HepG2 (cell line): ENCODE results near the gene DDN. TPM values are rescaled to one million over a fixed set of nuclear protein-coding genes. Genes with fewer than 3 reads are reported as not detected.

Source experiments
- ATAC-seq: fragments of 200-7000 bp; cut with Tn5 transposase; 3 replicates; pipeline ENCODE4 v1.9.1; 2020; ENCODE audit warnings: mild to moderate bottlenecking, moderate library complexity
- BruUV-seq: library from RNA; stranded (reverse); fragments of 400-500 nt; replicated peaks from 2 replicates; lab custom pipeline; 2021; lab: Mats Ljungman, UMichigan
- CTCF ChIA-PET: fragments of 300-600 bp; formaldehyde crosslinking; extraction: SDS; loops from one replicate; lab custom pipeline; 2021; ENCODE audit warnings: low total read pairs, inconsistent platforms, low intra/inter-chr PET ratio; lab: Yijun Ruan, JAX
- POLR2A ChIA-PET: fragments of 350-600 bp; sonication (Branson Sonifier 250); formaldehyde crosslinking; loops from one replicate; lab custom pipeline; 2020; ENCODE audit warnings: antibody characterized with exemption, inconsistent platforms; lab: Yijun Ruan, JAX
- DNase-seq: peaks from one replicate; pipeline ENCODE4 v3.0.0-alpha.2; 2015; ENCODE audit warnings: low spot score
- FAIRE-seq: peaks from 3 replicates; lab custom pipeline; 2011; peaks lifted over from hg19 to GRCh38; lab: Jason Lieb, UNC
- H2AFZ ChIP-seq: one replicate; pipeline ENCODE4 v1.6.1; 2011; ENCODE audit warnings: low read length, inconsistent platforms
- H3K27ac ChIP-seq: fragments of 300-600 bp; 3 replicates; pipeline ENCODE4 v1.8.0; 2011; ENCODE audit warnings: mixed run types, mild to moderate bottlenecking, mixed read lengths, low read length, inconsistent platforms; ENCODE audit not compliant: insufficient read depth; ENCODE audit errors: extremely low read length
- H3K27me3 ChIP-seq, 2 experiments: fragments of 200-600 bp in 1 of 2; 2 replicates in 1 of 2; 3 replicates in 1 of 2; pipeline versions ENCODE4 v1.6.0 to v1.8.0; 2011; ENCODE audit warnings: low read length in 2 of 2, mild to moderate bottlenecking in 2 of 2, moderate library complexity in 2 of 2, inconsistent platforms in 1 of 2; ENCODE audit not compliant: insufficient read depth in 2 of 2, control insufficient read depth in 1 of 2
- H3K36me3 ChIP-seq, 2 experiments: fragments of 200-600 bp in 1 of 2; replicated peaks in 1 of 2; 2 replicates in 1 of 2; 3 replicates in 1 of 2; pipeline versions ENCODE4 v1.5.1 to v1.8.0; 2011; ENCODE audit warnings: low read length in 2 of 2, inconsistent platforms in 1 of 2; ENCODE audit not compliant: insufficient read depth in 2 of 2, control insufficient read depth in 1 of 2
- H3K4me1 ChIP-seq: 2 replicates; pipeline ENCODE4 v1.5.1; 2012; ENCODE audit warnings: low read length, inconsistent platforms; ENCODE audit not compliant: insufficient read depth
- H3K4me2 ChIP-seq: 2 replicates; pipeline ENCODE4 v1.6.0; 2011; ENCODE audit warnings: low read depth, low read length, inconsistent platforms
- H3K4me3 ChIP-seq, 3 experiments: fragments of 200-600 bp in 1 of 3; sonication (generic), shearing (Covaris generic) in 1 of 3; replicated peaks in 1 of 3; 2 replicates each; pipeline ENCODE4 v1.5.1; 2011 to 2016; ENCODE audit warnings: low read length in 3 of 3, inconsistent platforms in 2 of 3, low read depth in 2 of 3, mild to moderate bottlenecking in 2 of 3, control low read depth in 1 of 3, mixed read lengths in 1 of 3; ENCODE audit not compliant: insufficient read depth in 1 of 3
- H3K79me2 ChIP-seq: one replicate; pipeline ENCODE4 v1.6.1; 2011; ENCODE audit warnings: low read length, inconsistent platforms; ENCODE audit not compliant: insufficient read depth
- H3K9ac ChIP-seq: 2 replicates; pipeline ENCODE4 v1.6.0; 2011; ENCODE audit warnings: mild to moderate bottlenecking, low read depth, low read length, inconsistent platforms; ENCODE audit not compliant: insufficient read depth
- H3K9me3 ChIP-seq: 2 replicates; pipeline ENCODE4 v1.5.1; 2012; ENCODE audit warnings: mild to moderate bottlenecking, low read length
- H4K20me1 ChIP-seq: 2 replicates; pipeline ENCODE4 v1.6.0; 2011; ENCODE audit warnings: inconsistent platforms, mild to moderate bottlenecking, low read length, moderate library complexity; ENCODE audit not compliant: insufficient read depth
- BORCS8-MEF2B ChIP-seq: sonication (generic); formaldehyde crosslinking; IDR thresholded peaks from 2 replicates; pipeline ENCODE4 v1.8.0; 2022; ENCODE audit warnings: mild to moderate bottlenecking, missing genetic modification reagents
- DNMT1 ChIP-seq: sonication (generic); formaldehyde crosslinking; IDR thresholded peaks from 2 replicates; pipeline ENCODE4 v1.5.1; 2020; ENCODE audit warnings: mild to moderate bottlenecking, missing genetic modification reagents
- ETS1 ChIP-seq: sonication (generic); formaldehyde crosslinking; IDR thresholded peaks from 2 replicates; pipeline ENCODE4 v1.4.0; 2020; ENCODE audit warnings: missing genetic modification reagents
- KDM3A ChIP-seq: IDR thresholded peaks from 2 replicates; pipeline ENCODE4 v1.6.1; 2018; ENCODE audit warnings: low read depth, missing compliant biosample characterization
- MAFF ChIP-seq: IDR thresholded peaks from 2 replicates; pipeline ENCODE4 v1.6.1; 2011; ENCODE audit warnings: low read depth, low read length, improper control_type of control experiment
- MED8 ChIP-seq: sonication (generic); formaldehyde crosslinking; IDR thresholded peaks from 2 replicates; pipeline ENCODE4 v1.8.1; 2023; ENCODE audit warnings: mild to moderate bottlenecking, missing genetic modification reagents; ENCODE audit not compliant: insufficient replicate concordance
- MTA1 ChIP-seq: sonication (generic); formaldehyde crosslinking; IDR thresholded peaks from 2 replicates; pipeline ENCODE4 v1.4.0; 2020; ENCODE audit warnings: missing genetic modification reagents, mild to moderate bottlenecking, borderline replicate concordance
- PLSCR1 ChIP-seq: sonication (generic); formaldehyde crosslinking; IDR thresholded peaks from 2 replicates; pipeline ENCODE4 v1.5.0; 2020; ENCODE audit warnings: missing genetic modification reagents, mild to moderate bottlenecking, borderline replicate concordance
- RCOR2 ChIP-seq: IDR thresholded peaks from 2 replicates; pipeline ENCODE4 v1.6.1; 2016; ENCODE audit warnings: missing biosample characterization, missing genetic modification reagents
- SMAD3 ChIP-seq: sonication (generic); formaldehyde crosslinking; IDR thresholded peaks from 2 replicates; pipeline ENCODE4 v1.4.0; 2020; ENCODE audit warnings: missing genetic modification reagents
- SMAD9 ChIP-seq: sonication (generic); formaldehyde crosslinking; IDR thresholded peaks from 2 replicates; pipeline ENCODE4 v1.5.1; 2020; ENCODE audit warnings: mild to moderate bottlenecking, missing genetic modification reagents
- THAP11 ChIP-seq: IDR thresholded peaks from 2 replicates; pipeline ENCODE4 v1.6.1; 2016; ENCODE audit warnings: missing biosample characterization, missing genetic modification reagents
- ZFP62 ChIP-seq: sonication (generic); formaldehyde crosslinking; IDR thresholded peaks from 2 replicates; pipeline ENCODE4 v1.4.0; 2020; ENCODE audit warnings: missing genetic modification reagents
- ZNF292 ChIP-seq: sonication (generic); formaldehyde crosslinking; IDR thresholded peaks from 2 replicates; pipeline ENCODE4 v1.8.1; 2022; ENCODE audit warnings: mild to moderate bottlenecking, low read depth, missing genetic modification reagents, borderline replicate concordance
- ZNF451 ChIP-seq: sonication (generic); formaldehyde crosslinking; IDR thresholded peaks from 2 replicates; pipeline ENCODE4 v1.5.0; 2020; ENCODE audit warnings: mild to moderate bottlenecking, missing genetic modification reagents
- ZNF549 ChIP-seq: sonication (generic); formaldehyde crosslinking; IDR thresholded peaks from 2 replicates; pipeline ENCODE4 v1.5.0; 2020; ENCODE audit warnings: missing genetic modification reagents
- ZNF558 ChIP-seq: sonication (generic); formaldehyde crosslinking; IDR thresholded peaks from 2 replicates; pipeline ENCODE4 v1.9.0; 2022; ENCODE audit warnings: mild to moderate bottlenecking, missing genetic modification reagents, borderline replicate concordance
- ZXDC ChIP-seq: sonication (generic); formaldehyde crosslinking; IDR thresholded peaks from 2 replicates; pipeline ENCODE4 v1.5.0; 2020; ENCODE audit warnings: mild to moderate bottlenecking, missing genetic modification reagents
- WGBS: methylation state at CpG from one replicate; pipeline ENCODE4 v1.1.6; 2017; ENCODE audit warnings: low lambda C conversion rate; 5-methylcytosine and 5-hydroxymethylcytosine counted together
- in situ Hi-C: cut with HindIII; loops from 2 replicates; pipeline ENCODE4 v1.10.0; 2017; ENCODE audit warnings: low pct_unique_long_range_greater_than_20kb; ENCODE audit not compliant: extremely low pct_ligation_motif_present
- intact Hi-C: fragments of 100-400 bp; cut with micrococcal nuclease; formaldehyde crosslinking; loops from one replicate; pipeline ENCODE4 v1.10.0; 2022; ENCODE audit not compliant: unreplicated experiment
- polyA plus RNA-seq, 8 experiments: library from polyadenylated mRNA; depleted of rRNA in 3 of 8; stranded (reverse) in 7 of 8; unstranded in 1 of 8; fragments of >200 nt; fragmentation: Illumina TruSeq in 4 of 8; extraction: Trizol in 4 of 8; gene quantifications; 2 replicates each; pipeline versions ENCODE4 v1.2.1 to v1.2.3, GENCODE V29; 2011 to 2016; ENCODE audit warnings: low read depth in 4 of 8, missing spikeins in 1 of 8, mixed read lengths in 1 of 8; ENCODE audit not compliant: insufficient read depth in 1 of 8
- total RNA-seq, 5 experiments: library from RNA; depleted of rRNA; stranded (reverse); fragments of >200 nt; fragmentation: Illumina TruSeq; extraction: Trizol; gene quantifications; 2 replicates each; pipeline ENCODE4 v1.2.3, GENCODE V29; 2016; ENCODE audit warnings: low read depth in 1 of 5

DDN gene
- total and polyA plus RNA-seq, 2 of the 13 experiments (the other 11 are each of a cell fraction or from before 2014, with no cell fraction given): 0.24 to 0.53 TPM

GRCh38 chr12:48998497-48999353 lies 450 bp downstream of the DDN start:
- H3K27me3 ChIP-seq: peaks cover 9 to 34% of the 10 kb centered on the region in 2 experiments; a peak in 4 of 5 replicates
- ChIA-PET POLR2A (interaction anchor here (1.0 to 3.3 kb wide), 12 partner anchors 11 to 132 kb away, joined by 3 to 13 read pairs (median 4); partner anchors contain the start of genes ARF3, PRKAG1 and TUBA1B), CTCF (interaction anchor here (0.9 to 3.7 kb wide), 4 partner anchors 10 to 44 kb away, joined by 3 to 15 read pairs (median 3); partner anchors contain the start of gene PRKAG1)
- no peaks in the 10 kb centered on the region for H3K79me2 ChIP-seq
- H3K9me3 ChIP-seq: no peaks in the 10 kb centered on the region
- H3K4me1 ChIP-seq: peaks cover 61% of the 10 kb centered on the region
- intact Hi-C loops: loop anchor here (5.0 kb wide), 1 partner anchor 569 kb away; the partner anchor contains the start of gene MCRS1
- H4K20me1 ChIP-seq: no peaks in the 10 kb centered on the region; the same call in 1 of the 2 replicates
- ATAC-seq: peak; percentile 16
- no peak overlapping the region for H3K27ac ChIP-seq
- peak overlapping the region; percentile 42 to 75 (median 58); a peak in 5 of 6 replicates for H3K4me3 ChIP-seq
- in situ Hi-C loops: no loop called here
- no TSS peak for BruUV-seq
- DNase-seq: no peak
- H2AFZ ChIP-seq: no peak overlapping the region
- WGBS: 0% methylated on average over 14 of the region's 48 CpGs
- H3K9ac ChIP-seq: peak overlapping the region; percentile 53
- H3K36me3 ChIP-seq: peaks cover 8 to 16% of the 10 kb centered on the region in 2 experiments; a peak in 4 of 5 replicates
- FAIRE-seq: no peak
- peak overlapping the region; percentile 95 for H3K4me2 ChIP-seq
- TF ChIP-seq RCOR2 (CRISPR knock-in tag) (no peak), ZNF549 (CRISPR knock-in tag) (no peak), ZNF292 (no peak), MTA1 (CRISPR knock-in tag) (peak; percentile 65; the same call in 1 of the 2 replicates), BORCS8-MEF2B (CRISPR knock-in tag) (peak; percentile 57; the same call in 1 of the 2 replicates), SMAD9 (CRISPR knock-in tag) (peak; percentile 92), KDM3A (CRISPR knock-in tag) (no peak), ZNF451 (0 out of 2 replicates have a peak, but pooled peaks have one; percentile 70), ZNF558 (CRISPR knock-in tag) (peak; percentile 27; the same call in 1 of the 2 replicates), THAP11 (0 out of 2 replicates have a peak, but pooled peaks have one; percentile 21), MAFF (no peak), ZFP62 (no peak), MED8 (CRISPR knock-in tag) (no peak), PLSCR1 (no peak), ETS1 (CRISPR knock-in tag) (peak; percentile 74; the same call in 1 of the 2 replicates), SMAD3 (no peak), DNMT1 (CRISPR knock-in tag) (no peak), ZXDC (CRISPR knock-in tag) (peak; percentile 68; the same call in 1 of the 2 replicates)
